ENCODE measurements around the gene XYLT1. TPM values are rescaled to one million over a fixed set of nuclear protein-coding genes. Genes with fewer than 3 reads are reported as not detected.

Gene XYLT1
- total RNA-seq, 2 donors from 2014 or later = 15.0 to 18.3 TPM

DNA sequence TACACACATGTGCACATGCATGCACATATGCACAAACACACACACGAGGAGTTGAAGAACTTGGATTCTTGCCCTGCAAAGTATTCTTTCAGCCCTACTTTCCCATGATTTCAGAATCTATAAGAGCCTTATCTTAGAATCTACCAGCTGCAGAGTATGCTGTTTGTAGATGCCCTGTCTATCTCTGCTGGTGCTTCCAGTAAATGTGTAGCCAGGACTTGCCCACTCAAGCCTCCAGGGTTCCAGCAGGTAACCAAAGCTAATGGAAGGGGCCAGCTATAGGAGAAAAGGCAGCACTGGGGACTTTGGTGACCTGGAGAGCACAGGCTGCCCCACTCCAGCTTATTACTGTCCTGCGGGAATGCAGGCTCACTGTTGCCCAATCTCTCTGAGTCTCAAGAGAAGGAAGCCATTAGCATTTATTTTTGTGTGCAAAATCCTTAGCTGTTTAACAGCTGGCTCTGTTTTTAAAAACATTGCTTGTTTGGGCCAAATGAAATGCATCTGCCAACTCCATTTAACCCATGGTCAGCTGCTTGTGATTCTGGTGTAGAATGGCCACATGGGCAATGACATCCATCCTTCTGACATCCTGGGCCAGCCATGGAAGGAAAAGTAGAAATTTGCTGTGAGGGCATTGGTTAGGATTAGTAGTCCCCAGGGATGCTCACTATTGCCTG lies 28.6 kb upstream of the XYLT1 start:
- Histone ChIP-seq H3K9ac (ENCODE audit: low read depth in 2 of 2, low read length in 2 of 2) (no peak overlapping the region), H3K27ac (no peak overlapping the region), H3K27me3 (no peaks in the 10 kb centered on the region), H3K36me3 (no peaks in the 10 kb centered on the region), H3K4me3 (no peak overlapping the region), H3K4me1 (no peaks in the 10 kb centered on the region), H3K9me3 (no peaks in the 10 kb centered on the region)
- intact Hi-C loops (cut with DNase I) = no loop called here
- DNase-seq = no peak
- TF ChIP-seq, protein P1, sequence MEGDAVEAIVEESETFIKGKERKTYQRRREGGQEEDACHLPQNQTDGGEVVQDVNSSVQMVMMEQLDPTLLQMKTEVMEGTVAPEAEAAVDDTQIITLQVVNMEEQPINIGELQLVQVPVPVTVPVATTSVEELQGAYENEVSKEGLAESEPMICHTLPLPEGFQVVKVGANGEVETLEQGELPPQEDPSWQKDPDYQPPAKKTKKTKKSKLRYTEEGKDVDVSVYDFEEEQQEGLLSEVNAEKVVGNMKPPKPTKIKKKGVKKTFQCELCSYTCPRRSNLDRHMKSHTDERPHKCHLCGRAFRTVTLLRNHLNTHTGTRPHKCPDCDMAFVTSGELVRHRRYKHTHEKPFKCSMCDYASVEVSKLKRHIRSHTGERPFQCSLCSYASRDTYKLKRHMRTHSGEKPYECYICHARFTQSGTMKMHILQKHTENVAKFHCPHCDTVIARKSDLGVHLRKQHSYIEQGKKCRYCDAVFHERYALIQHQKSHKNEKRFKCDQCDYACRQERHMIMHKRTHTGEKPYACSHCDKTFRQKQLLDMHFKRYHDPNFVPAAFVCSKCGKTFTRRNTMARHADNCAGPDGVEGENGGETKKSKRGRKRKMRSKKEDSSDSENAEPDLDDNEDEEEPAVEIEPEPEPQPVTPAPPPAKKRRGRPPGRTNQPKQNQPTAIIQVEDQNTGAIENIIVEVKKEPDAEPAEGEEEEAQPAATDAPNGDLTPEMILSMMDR (IDR thresholded peaks at IDR 0.05) = no peak

DNA sequence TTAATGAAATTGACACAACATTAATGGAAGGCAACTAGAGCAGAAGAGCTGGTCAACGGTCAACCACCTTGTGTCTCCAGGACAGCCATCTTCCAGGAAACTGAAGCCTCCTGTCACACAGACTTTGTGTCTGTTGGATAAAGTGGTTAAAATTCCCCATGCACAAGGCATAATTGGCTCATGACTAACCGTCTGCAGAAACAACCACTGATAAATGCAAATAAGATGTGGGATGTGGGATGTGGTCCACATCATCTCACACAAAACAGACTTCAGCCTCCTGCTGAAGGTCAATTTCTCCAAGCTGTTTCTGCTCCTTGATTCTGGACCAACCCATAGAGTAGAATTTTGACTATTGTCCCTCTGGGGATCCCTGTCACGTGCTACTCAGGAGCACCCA lies 26.9 kb upstream of the XYLT1 start:
- H3K36me3 ChIP-seq = no peaks in the 10 kb centered on the region
- intact Hi-C loops (cut with DNase I) = no loop called here

DNA sequence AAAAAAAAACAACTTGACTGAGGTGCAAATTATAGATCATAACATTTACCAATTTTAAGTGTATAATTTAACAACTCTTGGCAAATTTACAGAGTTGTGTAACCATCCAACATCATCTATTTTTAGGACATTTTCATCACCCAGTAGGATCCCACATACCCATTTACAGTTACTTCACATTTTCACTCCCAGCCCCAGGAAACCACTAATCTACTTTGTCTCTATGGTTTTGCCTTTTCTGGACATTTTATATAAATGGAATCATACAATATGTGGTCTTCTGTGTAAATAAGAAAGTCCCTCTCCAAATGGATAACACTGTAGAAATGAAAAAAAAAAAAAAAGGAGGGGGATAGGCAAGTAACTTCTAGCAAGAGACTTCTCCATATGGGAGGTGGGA lies 26.1 kb upstream of the XYLT1 start:
- Histone ChIP-seq H3K36me3 (no peaks in the 10 kb centered on the region), H3K9ac (ENCODE audit: low read depth in 2 of 2, low read length in 2 of 2) (no peak overlapping the region), H3K4me3 (no peak overlapping the region), H3K27me3 (no peaks in the 10 kb centered on the region), H3K9me3 (no peaks in the 10 kb centered on the region), H3K4me1 (no peaks in the 10 kb centered on the region), H3K27ac (no peak overlapping the region)
- TF ChIP-seq, protein P1 (IDR thresholded peaks at IDR 0.05) = no peak
- no peak for DNase-seq
- intact Hi-C loops (cut with DNase I) = no loop called here

More for the DNA sequence above, 26.9 kb upstream of the XYLT1 start:
- TF ChIP-seq, protein P1 (IDR thresholded peaks at IDR 0.05) = no peak
- Histone ChIP-seq H3K27ac (no peak overlapping the region), H3K9me3 (no peaks in the 10 kb centered on the region), H3K4me3 (no peak overlapping the region), H3K4me1 (no peaks in the 10 kb centered on the region), H3K9ac (ENCODE audit: low read depth in 2 of 2, low read length in 2 of 2) (no peak overlapping the region), H3K27me3 (no peaks in the 10 kb centered on the region)
- DNase-seq = no peak

DNA sequence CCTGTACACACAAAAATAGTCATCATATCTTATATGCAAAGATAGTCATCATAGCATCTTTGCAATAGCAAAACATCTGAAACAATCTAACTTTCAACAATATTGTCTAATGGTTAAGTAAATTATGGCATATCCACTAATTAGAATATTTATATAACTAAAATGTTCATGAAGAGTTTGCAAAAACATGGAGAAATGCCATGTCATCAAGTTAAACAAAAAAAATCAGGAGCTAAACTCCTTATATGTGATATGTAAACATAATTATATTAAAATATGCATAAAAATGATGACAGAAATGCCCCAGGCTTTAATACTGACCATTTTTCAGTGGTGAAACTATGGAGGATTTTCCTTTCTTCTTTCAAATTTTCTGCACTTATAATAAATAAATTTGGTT lies 22.3 kb upstream of the XYLT1 start:
- intact Hi-C loops (cut with DNase I) = no loop called here
- Histone ChIP-seq H3K27me3 (no peaks in the 10 kb centered on the region), H3K9me3 (no peaks in the 10 kb centered on the region), H3K4me3 (no peak overlapping the region), H3K27ac (no peak overlapping the region), H3K9ac (ENCODE audit: low read depth in 2 of 2, low read length in 2 of 2) (no peak overlapping the region), H3K36me3 (no peaks in the 10 kb centered on the region), H3K4me1 (no peaks in the 10 kb centered on the region)
- TF ChIP-seq, protein P1 (IDR thresholded peaks at IDR 0.05) = no peak
- no peak for DNase-seq

DNA sequence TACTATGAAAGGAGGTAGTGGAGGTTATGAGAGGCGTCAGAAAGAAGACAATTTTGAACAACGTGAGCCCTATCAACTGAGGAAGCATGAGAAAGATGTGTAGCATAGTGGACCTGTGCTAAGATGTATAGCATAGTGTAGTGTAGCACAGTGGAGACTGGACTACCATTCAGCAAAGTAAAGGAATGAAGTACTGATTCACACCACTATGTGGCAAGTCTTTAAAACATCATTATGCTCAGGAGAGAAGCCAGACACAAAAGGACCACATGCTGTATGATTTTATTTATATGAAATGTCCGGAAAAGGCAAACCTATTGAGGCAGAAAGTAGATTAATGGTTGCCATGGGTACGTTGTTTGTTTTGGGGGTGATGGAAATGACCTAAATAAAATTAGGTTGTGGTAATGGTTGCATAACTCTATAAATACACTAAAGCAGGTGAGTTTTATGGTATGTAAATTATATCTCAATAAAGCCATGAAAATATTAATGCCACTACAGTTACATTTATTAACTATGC lies 20.4 kb upstream of the XYLT1 start:
- Histone ChIP-seq H3K27me3 (no peaks in the 10 kb centered on the region), H3K9ac (ENCODE audit: low read depth in 2 of 2, low read length in 2 of 2) (no peak overlapping the region), H3K4me3 (no peak overlapping the region), H3K9me3 (no peaks in the 10 kb centered on the region), H3K27ac (no peak overlapping the region), H3K4me1 (no peaks in the 10 kb centered on the region), H3K36me3 (no peaks in the 10 kb centered on the region)
- TF ChIP-seq, protein P1 (IDR thresholded peaks at IDR 0.05) = no peak
- intact Hi-C loops (cut with DNase I) = no loop called here
- no peak for DNase-seq
